K562 (cell line): ENCODE results near the gene RNF123. TPM values are rescaled to one million over a fixed set of nuclear protein-coding genes. Genes with fewer than 3 reads are reported as not detected.

Source experiments
- AFF4 ChIP-seq: sonication (generic); formaldehyde crosslinking; IDR thresholded peaks from 2 replicates; pipeline ENCODE4 v1.8.0; 2023; ENCODE audit warnings: mild to moderate bottlenecking, missing genetic modification reagents
- ASH1L ChIP-seq: fragments of 450-650 bp; IDR thresholded peaks from 2 replicates; pipeline ENCODE4 v1.6.1; 2018; ENCODE audit warnings: borderline replicate concordance, mild to moderate bottlenecking, low read depth; ENCODE audit not compliant: partially characterized antibody
- CREB3L1 ChIP-seq: fragments of 450-650 bp; IDR thresholded peaks from 2 replicates; pipeline ENCODE4 v1.6.1; 2014; ENCODE audit warnings: low read depth, mild to moderate bottlenecking, moderate library complexity, borderline replicate concordance
- CREM ChIP-seq: IDR thresholded peaks from 2 replicates; pipeline ENCODE4 v1.6.1; 2014; ENCODE audit warnings: antibody characterized with exemption, low read depth
- FOXM1 ChIP-seq, 2 experiments: fragments of 450-650 bp in 1 of 2; sonication (generic) in 1 of 2; formaldehyde crosslinking in 1 of 2; IDR thresholded peaks; 2 replicates each; pipeline versions ENCODE4 v1.6.1 to v1.9.0; 2017 to 2022; ENCODE audit warnings: low read depth in 2 of 2, mild to moderate bottlenecking in 2 of 2, missing genetic modification reagents in 1 of 2, moderate library complexity in 1 of 2
- GATA2 ChIP-seq: sonication (generic); formaldehyde crosslinking; IDR thresholded peaks from 2 replicates; pipeline ENCODE4 v1.4.0; 2020; ENCODE audit warnings: mild to moderate bottlenecking, missing genetic modification reagents
- HBP1 ChIP-seq: fragments of 450-650 bp; formaldehyde crosslinking; IDR thresholded peaks from 2 replicates; pipeline ENCODE4 v1.4.0; 2022; ENCODE audit warnings: missing genetic modification characterization
- HNRNPL ChIP-seq: fragments of 200-400 bp; formaldehyde crosslinking; IDR thresholded peaks from 2 replicates; pipeline ENCODE4 v1.6.1; 2017; ENCODE audit warnings: low read depth, mild to moderate bottlenecking, low read length
- NONO ChIP-seq, 2 experiments: fragments of 200-400 bp in 1 of 2; fragments of 450-650 bp in 1 of 2; formaldehyde crosslinking in 1 of 2; IDR thresholded peaks; 2 replicates each; pipeline ENCODE4 v1.6.1; 2017; ENCODE audit warnings: low read depth in 2 of 2, mild to moderate bottlenecking in 2 of 2, moderate library complexity in 2 of 2, low read length in 1 of 2
- PCBP1 ChIP-seq: fragments of 200-400 bp; formaldehyde crosslinking; IDR thresholded peaks from 2 replicates; pipeline ENCODE4 v1.6.1; 2018; ENCODE audit warnings: mild to moderate bottlenecking, low read depth, low read length; ENCODE audit not compliant: poor library complexity, severe bottlenecking
- PRDM10 ChIP-seq: fragments of 450-650 bp; IDR thresholded peaks from 2 replicates; pipeline ENCODE4 v1.6.1; 2018; ENCODE audit not compliant: partially characterized antibody
- SNIP1 ChIP-seq: fragments of 450-650 bp; IDR thresholded peaks from 2 replicates; pipeline ENCODE4 v1.7.1; 2017; ENCODE audit warnings: low read depth, mild to moderate bottlenecking
- TEAD1 ChIP-seq, 2 experiments: fragments of 450-650 bp in 1 of 2; sonication (generic) in 1 of 2; formaldehyde crosslinking; IDR thresholded peaks; 2 replicates each; pipeline versions ENCODE4 v1.4.0 to v1.8.0; 2020 to 2022; ENCODE audit warnings: mild to moderate bottlenecking in 2 of 2, missing genetic modification reagents in 1 of 2
- ZNF507 ChIP-seq: conservative IDR thresholded peaks from 2 replicates; pipeline ENCODE4 v1.6.1; 2017; ENCODE audit warnings: missing genetic modification characterization, missing compliant biosample characterization
- polyA plus RNA-seq, 8 experiments: library from polyadenylated mRNA; depleted of rRNA in 4 of 8; stranded (reverse) in 5 of 8; unstranded in 3 of 8; fragments of >200 nt; fragmentation: Nextera tagmentation in 2 of 8; fragmentation: Illumina TruSeq in 1 of 8; extraction: Ambion mirVana in 2 of 8; extraction: Trizol in 1 of 8; gene quantifications; 2 replicates each; pipeline versions ENCODE4 v1.2.1 to v1.2.3, GENCODE V29; 2011 to 2014; ENCODE audit warnings: inconsistent platforms in 1 of 8, missing spikeins in 1 of 8
- total RNA-seq, 7 experiments: library from RNA; depleted of rRNA in 6 of 7; stranded (reverse); fragments of >200 nt in 6 of 7; fragmentation: Illumina TruSeq in 2 of 7; extraction: Trizol in 2 of 7; gene quantifications; 2 replicates each; pipeline versions ENCODE4 v1.2.1 to v1.2.3, GENCODE V29; 2011 to 2021; ENCODE audit warnings: low replicate concordance in 1 of 7

The RNF123 gene
- total and polyA plus RNA-seq, 9 of the 15 experiments (the other 6 are each of a cell fraction or from before 2014, with no cell fraction given) = 8.7 to 53.1 (median 17.5) TPM

- TF ChIP-seq GATA2 (CRISPR knock-in tag) = no peak
- no peak for TF ChIP-seq AFF4 (CRISPR knock-in tag)
- TF ChIP-seq FOXM1 (IDR thresholded peaks at IDR 0.05; ENCODE audit: low read depth) = no peak
- no peak for TF ChIP-seq FOXM1 (CRISPR knock-in tag; IDR thresholded peaks at IDR 0.05; ENCODE audit: low read depth)
- TF ChIP-seq PCBP1 = peak; percentile 61
- 0 out of 2 replicates have a peak, but pooled peaks have one; percentile 48 for TF ChIP-seq HNRNPL
- 0 out of 2 replicates have a peak, but pooled peaks have one; percentile 38 for TF ChIP-seq HBP1 (CRISPR knock-in tag)
- no peak for TF ChIP-seq ZNF507 (tag)
- TF ChIP-seq CREB3L1 = no peak
- TF ChIP-seq ASH1L = no peak
- peak in 1 of 2 experiments; percentile 36; a peak in 1 of 4 replicates for TF ChIP-seq TEAD1 (CRISPR knock-in tag; IDR thresholded peaks at IDR 0.05)
- no peak for TF ChIP-seq SNIP1
- peak; percentile 44 for TF ChIP-seq CREM
- 0 out of 4 replicates have a peak, but pooled peaks of 1 of the 2 experiments have one; percentile 23 for TF ChIP-seq NONO (IDR thresholded peaks at IDR 0.05; ENCODE audit: low read depth in 2 of 2, low read length in 1 of 2)
- TF ChIP-seq PRDM10 = peak; percentile 77
Measured at GRCh38 chr3:49673715-49674496, 15.5 kb upstream of the RNF123 start, which contains the start of gene APEH (continued).
